Trophoblast cell (in vitro differentiated cells and primary cell): Measurements from ENCODE around the gene GPC4.
A peak's percentile ranks its signal among the peaks of the same experiment; 100 is the strongest.

Source experiments
- DNase-seq, 2 donors: peaks; one replicate each; pipeline ENCODE4 v3.0.0-alpha.2; 2016
- H2AFZ ChIP-seq: 2 replicates; pipeline ENCODE4 v1.6.1; 2013; ENCODE audit warnings: low read length, moderate library complexity, mild to moderate bottlenecking; ENCODE audit not compliant: insufficient read depth, poor library complexity
- H2AK5ac ChIP-seq: 2 replicates; pipeline ENCODE4 v1.6.1; 2013; ENCODE audit warnings: mild to moderate bottlenecking, low read length
- H2BK120ac ChIP-seq: 2 replicates; pipeline ENCODE4 v1.6.1; 2013; ENCODE audit warnings: low read length, mild to moderate bottlenecking, moderate library complexity; ENCODE audit not compliant: insufficient read depth, poor library complexity
- H2BK12ac ChIP-seq: 2 replicates; pipeline ENCODE4 v1.6.1; 2013; ENCODE audit warnings: mild to moderate bottlenecking, low read length, moderate library complexity
- H2BK5ac ChIP-seq: 2 replicates; pipeline ENCODE4 v1.6.1; 2013; ENCODE audit warnings: low read length, low read depth, moderate library complexity, mild to moderate bottlenecking; ENCODE audit not compliant: poor library complexity
- H3K14ac ChIP-seq: 2 replicates; pipeline ENCODE4 v1.6.1; 2013; ENCODE audit warnings: mild to moderate bottlenecking, low read length
- H3K18ac ChIP-seq: 2 replicates; pipeline ENCODE4 v1.6.1; 2013; ENCODE audit warnings: mild to moderate bottlenecking, low read length
- H3K23ac ChIP-seq: 2 replicates; pipeline ENCODE4 v1.6.1; 2013; ENCODE audit warnings: low read length
- H3K27ac ChIP-seq: 2 replicates; pipeline ENCODE4 v1.5.1; 2013; ENCODE audit warnings: low read depth, mild to moderate bottlenecking, inconsistent platforms, low read length, moderate library complexity
- H3K27me3 ChIP-seq: 2 replicates; pipeline ENCODE4 v1.6.1; 2013; ENCODE audit warnings: inconsistent platforms, mild to moderate bottlenecking, low read length, moderate library complexity; ENCODE audit not compliant: insufficient read depth
- H3K36me3 ChIP-seq, 2 experiments: 1 replicate in 1 of 2; 2 replicates in 1 of 2; pipeline ENCODE4 v1.6.1; 2013; ENCODE audit warnings: low read length in 2 of 2, mild to moderate bottlenecking in 2 of 2, moderate library complexity in 1 of 2; ENCODE audit not compliant: insufficient read depth in 2 of 2, control insufficient read depth in 1 of 2
- H3K4ac ChIP-seq: 2 replicates; pipeline ENCODE4 v1.6.1; 2013; ENCODE audit warnings: low read depth, mild to moderate bottlenecking, low read length, moderate library complexity
- H3K4me1 ChIP-seq, 2 experiments: 1 replicate in 1 of 2; 2 replicates in 1 of 2; pipeline ENCODE4 v1.6.1; 2013; ENCODE audit warnings: low read length in 2 of 2, mild to moderate bottlenecking in 2 of 2, moderate library complexity in 1 of 2; ENCODE audit not compliant: insufficient read depth in 2 of 2, control insufficient read depth in 1 of 2
- H3K4me2 ChIP-seq: 2 replicates; pipeline ENCODE4 v1.6.1; 2013; ENCODE audit warnings: inconsistent platforms, mild to moderate bottlenecking, low read length, moderate library complexity
- H3K4me3 ChIP-seq: 2 replicates; pipeline ENCODE4 v1.5.1; 2013; ENCODE audit warnings: mild to moderate bottlenecking, low read depth, low read length, inconsistent platforms
- H3K79me1 ChIP-seq: one replicate; pipeline ENCODE4 v1.6.1; 2013; ENCODE audit warnings: low read length
- H3K79me2 ChIP-seq: 2 replicates; pipeline ENCODE4 v1.6.1; 2013; ENCODE audit warnings: low read length, mild to moderate bottlenecking; ENCODE audit not compliant: control insufficient read depth, insufficient read depth, poor library complexity
- H3K9ac ChIP-seq: 2 replicates; pipeline ENCODE4 v1.6.1; 2013; ENCODE audit warnings: mild to moderate bottlenecking, low read length
- H3K9me3 ChIP-seq: 2 replicates; pipeline ENCODE4 v1.6.1; 2013; ENCODE audit warnings: low read depth, mild to moderate bottlenecking, control low read depth, inconsistent platforms, low read length; ENCODE audit not compliant: insufficient read depth
- H4K12ac ChIP-seq: 2 replicates; pipeline ENCODE4 v1.6.1; 2013; ENCODE audit warnings: low read depth, mild to moderate bottlenecking, low read length, moderate library complexity
- H4K8ac ChIP-seq: 2 replicates; pipeline ENCODE4 v1.6.1; 2013; ENCODE audit warnings: low read depth, mild to moderate bottlenecking, low read length, moderate library complexity
- H4K91ac ChIP-seq: one replicate; pipeline ENCODE4 v1.6.1; 2013; ENCODE audit warnings: low read depth, mild to moderate bottlenecking, low read length, moderate library complexity
- WGBS: extraction: QIAGEN DNeasy Blood & Tissue Kit; methylation state at CpG from one replicate; pipeline ENCODE4 v1.1.7; 2013; ENCODE audit warnings: missing lambda C conversion rate; ENCODE audit not compliant: insufficient read length, insufficient coverage; ENCODE audit errors: extremely low coverage; 5-methylcytosine and 5-hydroxymethylcytosine counted together

GPC4 gene

GRCh38 chrX:133410550-133410949 is 4.7 kb downstream of the GPC4 start:
- no peak overlapping the region for H4K91ac ChIP-seq
- no CpG with 5 or more reads among the region's 3 CpGs for WGBS
- no peak for DNase-seq

GRCh38 chrX:133405498-133406185 is 9.6 kb downstream of the GPC4 start:
- Histone ChIP-seq H3K18ac (no peak overlapping the region), H3K23ac (no peak overlapping the region), H3K9me3 (no peaks in the 10 kb centered on the region), H3K36me3 (peaks cover 2 to 7% of the 10 kb centered on the region in 2 experiments), H2BK120ac (no peak overlapping the region), H2AK5ac (no peak overlapping the region), H3K9ac (no peak overlapping the region), H3K4me1 (no peaks in the 10 kb centered on the region), H3K27me3 (no peaks in the 10 kb centered on the region), H3K79me2 (no peaks in the 10 kb centered on the region), H2AFZ (no peak overlapping the region), H2BK5ac (no peak overlapping the region), H3K79me1 (no peaks in the 10 kb centered on the region), H3K4ac (no peak overlapping the region), H3K4me3 (no peak overlapping the region), H4K8ac (no peak overlapping the region), H4K91ac (no peak overlapping the region), H2BK12ac (no peak overlapping the region), H4K12ac (no peak overlapping the region), H3K4me2 (no peak overlapping the region), H3K27ac (no peak overlapping the region), H3K14ac (no peak overlapping the region)
- no peak for DNase-seq
- no CpG with 5 or more reads among the region's 4 CpGs for WGBS

More at GRCh38 chrX:133410550-133410949, 4.7 kb downstream of the GPC4 start:
- peaks cover 0 to 2% of the 10 kb centered on the region in 2 experiments for H3K36me3 ChIP-seq
- no peak overlapping the region for H3K18ac ChIP-seq
- H3K9me3 ChIP-seq, result no peaks in the 10 kb centered on the region
- no peak overlapping the region for H4K12ac ChIP-seq
- no peak overlapping the region for H3K23ac ChIP-seq
- no peak overlapping the region for H3K4me2 ChIP-seq
- H2AFZ ChIP-seq, result no peak overlapping the region
- no peak overlapping the region for H2BK120ac ChIP-seq
- no peak overlapping the region for H2BK5ac ChIP-seq
- H3K27me3 ChIP-seq, result no peaks in the 10 kb centered on the region
- H3K79me2 ChIP-seq, result peaks cover 12% of the 10 kb centered on the region
- H2BK12ac ChIP-seq, result no peak overlapping the region
- H3K79me1 ChIP-seq, result peaks cover 22% of the 10 kb centered on the region
- H4K8ac ChIP-seq, result no peak overlapping the region
- no peak overlapping the region for H3K14ac ChIP-seq
- H3K4me1 ChIP-seq, result peaks cover 4 to 11% of the 10 kb centered on the region in 2 experiments
- no peak overlapping the region for H3K27ac ChIP-seq
- H3K4me3 ChIP-seq, result no peak overlapping the region
- H3K9ac ChIP-seq, result no peak overlapping the region
- H3K4ac ChIP-seq, result no peak overlapping the region
- no peak overlapping the region for H2AK5ac ChIP-seq

DNA sequence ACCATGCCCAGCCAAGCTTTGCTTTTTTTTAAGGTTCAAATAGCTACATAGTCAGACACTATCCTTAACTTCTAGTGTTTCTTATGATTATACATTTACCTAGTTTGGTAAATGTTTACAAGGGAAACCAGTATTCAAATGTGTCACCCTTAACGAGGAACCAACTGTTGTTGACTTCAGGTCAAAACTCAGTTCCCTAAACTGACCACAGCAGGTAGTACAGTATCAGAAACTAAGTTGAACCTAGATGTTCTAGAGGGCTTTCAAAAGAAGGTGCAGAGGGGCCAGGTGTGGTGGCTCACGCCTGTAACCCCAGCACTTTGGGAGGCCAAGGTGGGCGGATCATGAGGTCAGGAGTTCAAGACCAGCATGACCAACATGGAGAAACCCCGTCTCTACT is 11.3 kb downstream of the GPC4 start:
- H3K36me3 ChIP-seq, result peaks cover 2 to 7% of the 10 kb centered on the region in 2 experiments
- no peaks in the 10 kb centered on the region for H3K27me3 ChIP-seq
- H3K14ac ChIP-seq, result no peak overlapping the region
- no peak overlapping the region for H2BK120ac ChIP-seq
- no CpG with 5 or more reads among the region's 4 CpGs for WGBS
- no peak overlapping the region for H2AFZ ChIP-seq
- no peak overlapping the region for H3K18ac ChIP-seq
- H3K23ac ChIP-seq, result no peak overlapping the region
- H3K79me1 ChIP-seq, result no peaks in the 10 kb centered on the region
- H3K4me3 ChIP-seq, result no peak overlapping the region
- no peak overlapping the region for H3K4ac ChIP-seq
- DNase-seq, result no peak
- H2BK12ac ChIP-seq, result no peak overlapping the region
- no peak overlapping the region for H3K4me2 ChIP-seq
- H3K27ac ChIP-seq, result no peak overlapping the region
- H3K79me2 ChIP-seq, result no peaks in the 10 kb centered on the region
- H2BK5ac ChIP-seq, result no peak overlapping the region
- H3K9me3 ChIP-seq, result no peaks in the 10 kb centered on the region
- H3K4me1 ChIP-seq, result no peaks in the 10 kb centered on the region
- H4K12ac ChIP-seq, result no peak overlapping the region
- no peak overlapping the region for H3K9ac ChIP-seq
- no peak overlapping the region for H2AK5ac ChIP-seq
- H4K8ac ChIP-seq, result no peak overlapping the region
- no peak overlapping the region for H4K91ac ChIP-seq

GRCh38 chrX:133402830-133403625 is 12.3 kb downstream of the GPC4 start:
- H2AK5ac ChIP-seq, result no peak overlapping the region
- H4K8ac ChIP-seq, result no peak overlapping the region
- H3K4me1 ChIP-seq, result no peaks in the 10 kb centered on the region
- H3K4ac ChIP-seq, result no peak overlapping the region
- no peak overlapping the region for H4K91ac ChIP-seq
- H3K79me2 ChIP-seq, result no peaks in the 10 kb centered on the region
- no peak overlapping the region for H3K18ac ChIP-seq
- WGBS, result no CpG with 5 or more reads among the region's 10 CpGs
- no peaks in the 10 kb centered on the region for H3K27me3 ChIP-seq
- H3K9ac ChIP-seq, result no peak overlapping the region
- H2BK5ac ChIP-seq, result no peak overlapping the region
- no peak overlapping the region for H2AFZ ChIP-seq
- no peak overlapping the region for H3K23ac ChIP-seq
- no peak overlapping the region for H2BK12ac ChIP-seq
- H3K4me3 ChIP-seq, result no peak overlapping the region
- no peak overlapping the region for H3K14ac ChIP-seq
- H3K79me1 ChIP-seq, result no peaks in the 10 kb centered on the region
- no peak overlapping the region for H2BK120ac ChIP-seq
- no peak overlapping the region for H3K27ac ChIP-seq
- peak; percentile 74 to 82 for DNase-seq
- H4K12ac ChIP-seq, result no peak overlapping the region
- H3K4me2 ChIP-seq, result no peak overlapping the region
- H3K9me3 ChIP-seq, result no peaks in the 10 kb centered on the region
- H3K36me3 ChIP-seq, result peaks cover 2 to 7% of the 10 kb centered on the region in 2 experiments
